Memory B cell (primary cell): ENCODE results near the gene ZFPM1.

Experiments used
- ATAC-seq: fragments of 150-1000 bp; cut with Tn5 transposase; 2 replicates; pipeline ENCODE4 v1.10.0; 2021; ENCODE audit warnings: low read depth, mild to moderate bottlenecking, moderate library complexity
- DNase-seq, 2 donors: peaks; one replicate each; pipeline ENCODE4 v3.0.0; 2022; ENCODE audit warnings: low spot score in 2 of 2
- H3K27ac Mint-ChIP-seq: one replicate; pipeline ENCODE4 v1.8.0; 2022; ENCODE audit warnings: mild to moderate bottlenecking, moderate library complexity, mixed read lengths
- H3K27me3 Mint-ChIP-seq: one replicate; pipeline ENCODE4 v1.8.0; 2022; ENCODE audit warnings: mixed read lengths
- H3K36me3 Mint-ChIP-seq: one replicate; pipeline ENCODE4 v1.8.0; 2022; ENCODE audit warnings: mild to moderate bottlenecking, mixed read lengths
- H3K4me1 Mint-ChIP-seq: one replicate; pipeline ENCODE4 v1.8.0; 2022; ENCODE audit warnings: mixed read lengths
- H3K4me3 Mint-ChIP-seq: one replicate; pipeline ENCODE4 v1.8.0; 2022; ENCODE audit warnings: mild to moderate bottlenecking, moderate library complexity, mixed read lengths
- H3K9me3 Mint-ChIP-seq: one replicate; pipeline ENCODE4 v1.8.0; 2022; ENCODE audit warnings: mixed read lengths

ZFPM1 gene

DNA sequence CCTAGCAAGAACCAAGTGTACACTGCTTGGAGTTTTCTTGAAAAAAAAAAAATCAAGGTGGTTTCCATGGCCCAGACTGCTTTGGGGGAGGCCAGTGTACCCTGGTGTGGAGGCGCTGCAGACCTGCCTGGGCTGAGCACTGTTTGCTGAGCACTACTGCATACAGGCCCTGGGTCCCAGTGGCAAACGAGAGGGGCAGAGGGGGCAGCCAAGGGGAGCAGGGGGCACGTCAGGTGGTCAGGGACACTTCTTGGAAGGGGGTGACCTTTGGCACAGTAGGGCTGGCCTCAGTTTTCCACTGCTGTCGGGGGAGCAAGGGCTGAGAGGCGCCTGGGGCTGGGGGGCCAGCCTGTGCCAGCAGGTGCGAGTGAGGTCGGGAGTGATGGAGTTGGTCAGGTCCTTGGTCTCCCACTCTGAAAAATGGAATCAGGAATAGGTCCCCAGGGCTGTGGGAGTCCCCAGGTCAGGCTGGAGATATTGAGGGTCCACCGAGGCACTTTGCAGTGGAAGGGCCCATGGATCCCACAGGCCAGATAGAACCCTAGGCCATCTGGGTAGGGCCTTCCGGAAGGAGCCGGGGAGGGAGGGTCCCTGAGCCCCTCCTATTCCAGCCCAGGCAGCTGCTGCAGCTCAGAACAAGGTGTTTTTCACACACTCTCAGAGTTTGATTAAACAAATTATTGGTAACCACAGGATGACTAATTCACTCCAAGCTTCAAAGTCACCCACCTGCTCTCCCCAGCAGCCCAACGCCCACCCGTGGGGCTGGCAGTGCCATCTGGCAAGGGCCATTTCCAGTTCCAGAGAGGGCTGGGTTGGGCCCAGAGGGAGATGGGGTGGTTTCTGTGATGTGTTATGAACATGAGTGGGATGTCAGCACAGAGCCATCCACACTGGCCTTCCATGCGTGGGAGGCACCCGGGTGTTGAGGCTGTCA lies 3.5 kb downstream of the ZFPM1 start:
- Mint-ChIP-seq H3K9me3 (no peaks in the 10 kb centered on the region), H3K27ac (peak overlapping the region; percentile 92), H3K4me3 (peak overlapping the region; percentile 83), H3K4me1 (peaks cover 39% of the 10 kb centered on the region), H3K36me3 (no peaks in the 10 kb centered on the region), H3K27me3 (no peaks in the 10 kb centered on the region)
- DNase-seq = no peak
- no peak for ATAC-seq

DNA sequence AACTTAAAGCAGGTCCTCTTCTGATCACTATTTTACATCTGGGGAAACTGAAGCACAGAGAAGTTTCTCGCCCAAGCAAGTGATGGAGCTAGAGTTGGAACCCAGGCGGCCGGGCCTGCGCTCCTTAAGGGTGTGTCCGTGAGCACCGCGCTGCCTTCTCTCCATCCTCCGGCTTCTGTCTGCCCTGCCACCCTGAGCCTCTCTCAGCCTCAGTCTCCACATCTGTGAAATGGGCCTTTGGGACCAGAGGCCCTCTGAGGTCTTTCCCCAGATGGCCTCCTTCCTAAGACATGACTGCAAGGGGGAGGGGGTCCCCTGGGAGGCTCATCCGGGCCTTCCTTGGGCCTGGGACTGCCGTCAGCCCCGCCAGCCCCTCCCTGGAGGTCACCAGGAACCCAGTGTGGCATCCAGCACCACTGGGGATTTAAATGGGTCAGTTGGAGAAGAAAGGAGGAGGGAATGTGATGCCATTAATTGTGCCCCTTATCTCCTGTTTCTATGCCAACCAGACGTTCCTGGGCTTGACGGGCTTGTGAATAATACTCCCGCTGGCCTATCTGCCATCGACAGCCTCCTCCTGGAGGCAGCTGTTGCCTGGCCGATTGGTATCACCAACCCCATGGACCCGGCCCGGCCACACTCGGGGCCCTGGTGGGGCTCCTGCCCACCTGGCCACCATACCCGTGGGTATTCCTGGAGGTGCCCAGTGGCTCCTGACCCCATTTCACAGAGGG lies 5.1 kb downstream of the ZFPM1 start:
- ATAC-seq (no peak), DNase-seq (no peak)
- H3K36me3 Mint-ChIP-seq = no peaks in the 10 kb centered on the region
- H3K4me1 Mint-ChIP-seq = peaks cover 35% of the 10 kb centered on the region
- H3K9me3 Mint-ChIP-seq = no peaks in the 10 kb centered on the region
- H3K4me3 Mint-ChIP-seq = no peak overlapping the region
- no peaks in the 10 kb centered on the region for H3K27me3 Mint-ChIP-seq
- H3K27ac Mint-ChIP-seq = peak overlapping the region; percentile 31

DNA sequence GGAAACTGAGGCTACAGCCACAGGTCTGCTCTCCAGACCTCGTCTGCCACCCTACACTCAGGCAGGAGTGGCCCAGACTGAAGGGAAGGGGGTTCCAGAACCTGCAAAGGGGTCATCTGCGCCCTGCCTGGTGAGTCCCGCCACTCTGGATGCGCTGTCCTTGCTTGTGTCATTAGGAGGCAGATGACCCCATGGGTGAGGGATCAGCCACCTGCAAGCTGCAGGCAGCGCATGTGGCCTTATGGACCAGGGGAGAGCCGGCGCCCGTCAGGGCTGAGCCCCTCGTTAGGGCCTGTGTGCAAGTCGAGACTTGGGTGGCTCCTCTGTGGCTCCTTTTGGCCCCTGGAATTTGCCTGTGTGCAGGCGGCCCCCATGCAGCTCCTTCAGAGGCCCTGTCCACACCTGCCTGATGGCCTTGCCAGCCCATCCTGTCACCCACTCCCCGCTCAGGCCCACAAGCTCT lies 5.7 kb downstream of the ZFPM1 start:
- Mint-ChIP-seq H3K9me3 (no peaks in the 10 kb centered on the region), H3K27me3 (no peaks in the 10 kb centered on the region), H3K4me3 (no peak overlapping the region), H3K4me1 (peaks cover 35% of the 10 kb centered on the region), H3K36me3 (no peaks in the 10 kb centered on the region), H3K27ac (no peak overlapping the region)
- DNase-seq = no peak
- ATAC-seq = no peak

DNA sequence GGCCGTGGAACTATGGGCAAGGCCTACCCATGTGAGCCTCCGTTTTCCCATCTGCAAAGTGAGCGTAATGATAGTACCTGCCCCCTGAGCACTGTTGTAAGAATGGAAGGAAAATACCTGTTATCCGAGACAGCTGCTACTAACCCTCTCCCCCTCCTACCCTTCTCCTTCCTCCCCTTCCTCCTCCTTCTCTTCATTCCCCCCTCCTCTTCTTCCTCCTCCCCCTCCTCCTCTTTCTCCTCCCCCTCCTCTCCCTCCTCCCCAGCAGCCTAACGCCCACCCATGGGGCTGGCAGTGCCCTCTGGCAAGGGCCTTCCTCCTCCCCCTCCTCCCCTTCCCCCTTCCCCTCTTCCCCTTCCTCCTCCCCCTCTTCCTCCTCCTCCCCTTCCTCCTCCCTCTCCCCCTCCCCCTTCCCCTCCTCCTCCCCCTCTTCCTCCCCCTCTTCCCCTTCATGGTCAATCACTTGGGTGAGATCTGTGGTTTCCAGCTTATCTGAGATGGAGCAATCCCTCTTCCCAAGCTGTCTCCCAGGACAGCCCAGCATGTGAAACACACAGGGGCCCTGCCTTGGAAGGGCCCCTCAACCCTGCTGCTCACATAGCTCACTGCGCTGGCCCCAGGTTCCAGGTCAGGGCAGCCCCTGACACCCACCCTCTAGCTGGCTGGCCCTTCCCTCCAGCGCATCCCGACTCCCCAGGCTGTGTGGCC lies 6.4 kb downstream of the ZFPM1 start:
- no peaks in the 10 kb centered on the region for H3K27me3 Mint-ChIP-seq
- H3K27ac Mint-ChIP-seq = peak overlapping the region; percentile 11
- DNase-seq (no peak), ATAC-seq (no peak)
- no peaks in the 10 kb centered on the region for H3K9me3 Mint-ChIP-seq
- H3K4me3 Mint-ChIP-seq = no peak overlapping the region
- no peaks in the 10 kb centered on the region for H3K36me3 Mint-ChIP-seq
- peaks cover 36% of the 10 kb centered on the region for H3K4me1 Mint-ChIP-seq

DNA sequence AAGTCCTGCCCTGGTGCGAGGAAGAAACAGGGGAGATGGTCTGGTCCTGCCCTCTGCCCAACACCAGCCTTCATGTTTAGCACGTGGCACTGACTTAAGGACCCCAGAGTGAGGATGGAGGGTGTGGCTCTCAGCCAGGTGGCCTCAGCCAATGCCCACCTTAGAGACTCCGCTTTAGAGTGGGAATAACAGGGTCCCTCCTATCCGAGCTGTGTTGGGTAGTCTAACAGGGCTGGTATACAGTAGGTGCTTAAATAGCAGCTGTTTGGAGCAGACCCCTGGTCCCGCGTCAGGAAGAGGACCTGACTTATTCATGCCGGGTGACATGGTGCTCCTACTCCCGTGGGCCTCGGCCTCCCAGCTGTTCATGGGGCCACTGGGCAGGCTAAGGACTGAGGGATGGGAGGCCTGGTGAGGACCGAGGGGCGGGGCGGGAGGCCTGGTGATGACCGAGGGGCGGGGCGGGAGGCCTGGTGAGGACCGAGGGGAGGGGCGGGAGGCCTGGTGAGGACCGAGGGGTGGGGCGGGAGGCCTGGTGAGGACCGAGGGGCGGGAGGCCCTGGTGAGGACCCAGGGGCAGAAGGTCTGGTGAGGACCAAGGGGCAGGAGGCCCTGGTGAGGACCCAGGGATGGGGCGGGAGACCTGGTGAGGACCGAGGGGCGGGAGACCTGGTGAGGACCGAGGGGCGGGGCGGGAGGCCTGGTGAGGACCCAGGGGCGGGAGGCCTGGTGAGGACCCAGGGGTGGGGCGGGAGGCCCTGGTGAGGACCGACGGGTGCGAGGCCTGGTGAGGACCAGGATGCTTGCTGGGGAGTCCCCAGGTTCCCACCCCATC lies 7.6 kb downstream of the ZFPM1 start:
- no peaks in the 10 kb centered on the region for H3K9me3 Mint-ChIP-seq
- H3K4me1 Mint-ChIP-seq = peaks cover 36% of the 10 kb centered on the region
- no peak for ATAC-seq
- H3K27ac Mint-ChIP-seq = no peak overlapping the region
- no peak for DNase-seq
- H3K36me3 Mint-ChIP-seq = no peaks in the 10 kb centered on the region
- no peaks in the 10 kb centered on the region for H3K27me3 Mint-ChIP-seq
- no peak overlapping the region for H3K4me3 Mint-ChIP-seq

DNA sequence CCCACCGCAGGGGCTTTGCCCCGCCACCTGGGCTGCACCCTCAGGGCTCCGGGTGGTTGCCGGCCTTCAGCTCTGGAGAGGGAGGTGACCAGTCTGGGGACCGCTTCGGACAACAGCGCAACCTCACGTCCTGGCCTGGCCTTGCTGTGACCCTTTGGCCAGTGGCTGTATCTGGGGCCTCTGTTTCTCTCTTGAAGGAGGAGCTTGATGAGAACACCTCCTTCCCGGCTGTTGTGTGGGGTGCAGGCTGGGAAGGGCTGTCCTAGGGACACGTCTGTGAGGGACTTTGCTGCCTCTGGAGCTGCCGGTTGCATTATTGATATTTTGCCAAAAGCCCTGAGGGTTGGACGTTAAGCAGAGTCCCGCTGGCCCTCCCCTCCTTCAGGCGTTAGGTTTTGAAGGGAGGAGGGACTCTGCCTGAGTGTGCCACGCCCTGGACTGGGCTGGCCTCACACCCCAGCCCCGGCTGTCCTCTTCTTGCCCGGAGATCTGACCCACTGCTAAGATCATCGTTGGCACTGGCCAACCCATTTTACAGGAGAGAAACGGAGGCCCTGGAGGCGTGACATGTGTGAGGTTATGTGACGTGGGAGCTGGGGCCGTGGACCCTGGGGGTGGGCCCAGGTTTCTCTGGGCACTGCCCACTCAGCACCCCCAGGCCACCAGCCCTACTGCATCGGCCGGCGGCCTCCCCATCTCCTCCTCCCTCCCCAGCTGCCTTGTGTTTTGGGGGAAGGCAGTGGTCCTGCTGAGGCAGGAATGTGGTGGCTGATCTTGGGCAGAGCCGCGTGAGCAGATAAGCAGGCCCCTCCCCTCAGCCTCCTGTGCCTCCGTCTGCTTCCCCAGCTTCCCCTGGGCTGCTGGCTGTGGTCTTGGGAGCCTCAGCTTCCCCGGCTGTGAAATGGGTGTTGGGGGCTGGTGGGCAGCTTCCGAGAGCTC lies 8.5 kb downstream of the ZFPM1 start:
- Mint-ChIP-seq H3K36me3 (no peaks in the 10 kb centered on the region), H3K9me3 (no peaks in the 10 kb centered on the region), H3K4me3 (no peak overlapping the region), H3K27ac (no peak overlapping the region), H3K4me1 (peaks cover 32% of the 10 kb centered on the region), H3K27me3 (no peaks in the 10 kb centered on the region)
- no peak for DNase-seq
- ATAC-seq = no peak

DNA sequence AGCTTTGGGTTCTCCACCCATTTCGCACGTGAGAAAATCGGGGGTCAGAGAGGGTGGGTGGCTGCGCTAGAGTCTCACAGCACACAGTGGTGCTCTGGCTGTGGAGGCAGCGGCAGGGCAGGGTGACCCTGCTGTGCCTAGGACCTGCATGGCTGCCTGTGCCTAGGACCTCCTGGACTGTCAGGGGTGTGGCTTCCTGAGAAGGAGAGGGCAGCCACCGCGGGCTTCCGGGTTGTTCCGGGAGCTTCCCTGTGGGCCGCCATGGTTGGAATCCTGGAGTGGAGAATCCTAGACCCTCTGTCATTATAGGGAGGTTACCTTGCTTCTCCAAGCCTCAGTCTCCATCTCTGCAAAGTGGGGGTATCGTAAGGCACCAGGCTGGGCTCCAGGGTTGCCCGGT lies 9.3 kb downstream of the ZFPM1 start:
- no peak overlapping the region for H3K27ac Mint-ChIP-seq
- no peaks in the 10 kb centered on the region for H3K27me3 Mint-ChIP-seq
- H3K9me3 Mint-ChIP-seq = no peaks in the 10 kb centered on the region
- DNase-seq (no peak), ATAC-seq (no peak)
- H3K36me3 Mint-ChIP-seq = no peaks in the 10 kb centered on the region
- H3K4me1 Mint-ChIP-seq = peaks cover 30% of the 10 kb centered on the region
- H3K4me3 Mint-ChIP-seq = no peak overlapping the region

DNA sequence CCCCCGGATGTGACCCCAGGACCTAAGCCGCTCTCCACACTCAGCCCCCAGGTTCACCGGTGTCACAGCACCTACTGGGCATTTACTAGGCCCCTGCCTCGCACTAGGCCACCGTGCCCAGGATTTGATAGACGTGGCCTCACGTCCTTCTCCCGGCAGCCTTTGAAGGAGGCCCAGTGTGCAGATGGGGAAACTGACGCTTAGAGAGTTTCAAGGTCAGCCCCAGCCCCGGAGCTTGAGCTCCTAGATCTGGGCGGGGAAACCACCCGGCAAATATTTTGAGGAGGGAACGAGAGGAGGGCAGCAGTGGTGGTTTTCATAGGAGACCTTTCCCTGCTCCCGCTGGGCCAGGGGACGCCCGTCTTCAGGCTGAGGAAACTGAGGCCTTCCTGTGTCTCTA lies 10.3 kb downstream of the ZFPM1 start:
- no peaks in the 10 kb centered on the region for H3K36me3 Mint-ChIP-seq
- DNase-seq (no peak), ATAC-seq (no peak)
- peaks cover 25% of the 10 kb centered on the region for H3K4me1 Mint-ChIP-seq
- no peaks in the 10 kb centered on the region for H3K27me3 Mint-ChIP-seq
- H3K9me3 Mint-ChIP-seq = no peaks in the 10 kb centered on the region
- no peak overlapping the region for H3K4me3 Mint-ChIP-seq
- peak overlapping the region; percentile 86 for H3K27ac Mint-ChIP-seq

DNA sequence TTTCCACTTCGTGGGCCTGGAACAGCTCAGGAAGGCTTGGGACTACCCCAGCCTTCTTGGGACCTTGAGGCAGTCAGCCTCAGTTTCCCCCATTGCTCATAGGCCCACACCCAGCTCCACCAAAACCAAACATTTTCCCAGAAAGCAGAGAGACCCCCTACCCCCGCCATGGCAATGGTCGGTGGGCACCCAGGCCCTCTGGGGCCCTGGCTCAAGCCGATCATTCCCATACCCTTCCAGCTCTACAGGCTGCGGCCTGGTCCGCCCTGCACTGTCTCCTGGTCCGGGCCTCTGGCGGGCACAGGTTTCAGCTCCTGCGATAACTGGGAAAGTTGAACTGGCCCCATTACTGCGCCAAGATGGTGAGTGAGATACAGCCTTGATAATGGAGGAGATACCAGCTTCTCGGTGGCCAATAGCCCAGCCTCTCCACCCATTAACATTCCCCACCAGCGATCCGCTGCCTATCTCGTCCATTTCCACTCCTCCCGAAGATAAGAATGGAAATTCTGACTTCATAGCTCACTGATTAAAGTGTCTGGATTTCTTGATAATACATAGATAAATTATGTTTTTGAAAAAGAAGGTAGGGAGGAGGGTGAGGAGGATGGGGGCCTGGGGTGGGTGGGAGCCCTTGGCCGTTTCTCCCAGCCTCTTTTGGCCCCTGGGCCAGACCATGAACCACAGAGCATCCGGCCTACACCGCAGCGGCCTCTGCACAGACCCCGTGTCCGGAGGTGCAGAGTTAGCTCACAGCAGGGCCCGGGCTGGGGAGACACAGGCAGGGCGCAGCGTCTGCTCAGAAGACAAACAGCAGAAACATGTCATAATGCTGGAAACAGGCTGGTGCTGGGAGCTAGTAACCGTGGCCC lies 11.6 kb downstream of the ZFPM1 start:
- H3K27me3 Mint-ChIP-seq = no peaks in the 10 kb centered on the region
- H3K27ac Mint-ChIP-seq = no peak overlapping the region
- no peaks in the 10 kb centered on the region for H3K36me3 Mint-ChIP-seq
- H3K4me3 Mint-ChIP-seq = peak overlapping the region; percentile 11
- H3K4me1 Mint-ChIP-seq = peaks cover 27% of the 10 kb centered on the region
- H3K9me3 Mint-ChIP-seq = no peaks in the 10 kb centered on the region
- peak; percentile 20 for ATAC-seq
- no peak for DNase-seq

DNA sequence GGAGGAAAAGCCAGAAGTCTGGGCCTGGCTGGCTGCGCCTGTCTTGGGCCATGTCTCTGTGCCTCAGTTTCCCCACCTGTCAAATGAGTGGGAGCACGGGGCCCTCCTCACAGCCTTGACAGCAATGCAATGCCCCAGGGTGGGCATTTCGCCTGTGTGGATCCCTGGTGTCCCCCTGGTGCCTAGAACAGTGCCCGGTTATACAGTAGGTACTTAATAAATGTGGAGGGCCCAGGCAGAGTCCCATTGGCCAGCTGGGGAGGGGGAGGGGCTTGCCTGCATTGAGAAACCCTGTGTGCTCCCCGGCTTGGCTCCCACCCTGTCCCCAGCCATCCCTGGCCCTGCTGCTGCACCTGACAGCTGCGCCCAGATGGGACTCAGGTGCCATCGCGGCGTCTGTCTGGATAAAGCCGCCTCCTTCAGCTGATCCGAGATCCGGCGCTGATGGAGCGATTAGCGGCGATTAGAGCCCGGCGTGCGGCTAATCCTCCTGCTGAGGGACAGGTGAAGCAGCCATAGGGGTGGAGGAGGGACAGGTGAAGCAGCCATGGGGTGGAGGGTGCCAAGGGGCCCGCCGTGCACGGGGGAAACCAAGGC lies 12.4 kb downstream of the ZFPM1 start:
- Mint-ChIP-seq H3K27me3 (no peaks in the 10 kb centered on the region), H3K36me3 (no peaks in the 10 kb centered on the region), H3K4me3 (no peak overlapping the region), H3K27ac (no peak overlapping the region), H3K9me3 (no peaks in the 10 kb centered on the region), H3K4me1 (peaks cover 29% of the 10 kb centered on the region)
- DNase-seq (no peak), ATAC-seq (no peak)

DNA sequence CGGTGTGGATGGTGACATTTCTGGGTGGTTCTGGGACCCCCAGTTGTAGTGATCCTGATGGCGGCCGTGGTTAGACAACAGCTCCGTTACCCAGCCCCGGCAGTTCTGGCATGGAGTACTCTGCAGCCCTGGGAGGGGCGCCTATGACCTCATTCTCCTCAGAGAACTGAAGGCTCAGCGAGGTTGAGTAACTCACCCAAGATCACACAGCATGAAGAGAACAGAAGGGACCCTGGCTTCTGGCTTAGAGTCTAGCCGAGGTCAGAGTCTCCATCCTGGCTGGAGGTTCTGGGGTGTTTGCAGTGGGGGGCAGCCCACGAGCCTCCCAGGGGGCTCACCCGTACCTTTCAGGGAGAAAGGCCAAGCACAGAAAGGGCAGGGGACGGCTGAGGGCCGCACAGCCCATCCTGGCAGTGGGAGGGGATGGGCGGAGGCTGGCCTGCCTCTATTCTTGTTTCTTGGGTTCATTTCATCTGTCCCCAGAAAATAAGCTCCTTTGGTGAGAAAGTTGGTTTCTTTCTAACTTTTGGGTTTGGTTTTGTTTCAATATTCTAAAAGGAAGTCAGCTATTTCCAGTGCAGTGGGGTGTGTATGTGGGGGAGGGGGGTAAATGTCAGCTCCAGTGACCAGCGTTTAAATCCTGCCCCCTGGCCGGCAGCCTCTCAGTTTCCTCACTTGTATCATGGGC lies 13.2 kb downstream of the ZFPM1 start:
- Mint-ChIP-seq H3K4me1 (peaks cover 32% of the 10 kb centered on the region), H3K27ac (peak overlapping the region; percentile 11), H3K36me3 (no peaks in the 10 kb centered on the region), H3K27me3 (no peaks in the 10 kb centered on the region), H3K9me3 (no peaks in the 10 kb centered on the region), H3K4me3 (peak overlapping the region; percentile 25)
- DNase-seq (no peak), ATAC-seq (peak; percentile 44)
